GM12892 (cell line): ENCODE measurements around the gene MGAT3.

ENCODE experiments used
- POLR2A ChIP-seq: IDR thresholded peaks from 2 replicates; pipeline ENCODE4 v1.6.1; 2011; ENCODE audit warnings: low read depth, low read length, control low read depth
- POLR2AphosphoS5 ChIP-seq: IDR thresholded peaks from 2 replicates; pipeline ENCODE4 v1.6.1; 2011; ENCODE audit warnings: low read depth, low read length, control low read depth
- TAF1 ChIP-seq: IDR thresholded peaks from 2 replicates; pipeline ENCODE4 v1.6.1; 2011; ENCODE audit warnings: low read depth, mild to moderate bottlenecking, control low read depth, low read length, borderline replicate concordance

- TF ChIP-seq POLR2A (no peak), POLR2AphosphoS5 (no peak), TAF1 (no peak)
These were observed at the start of gene MGAT3 for GRCh38 chr22:39456522-39457197.
